OCI-LY7 (cell line): ENCODE results near the gene ZNF516. TPM values are rescaled to one million over a fixed set of nuclear protein-coding genes. Genes with fewer than 3 reads are reported as not detected.

Experiments used
- BruUV-seq: library from RNA; stranded (reverse); fragments of 400-500 nt; replicated peaks from 2 replicates; lab custom pipeline; 2021; lab: Mats Ljungman, UMichigan
- CTCF ChIA-PET: fragments of 300-600 bp; sonication (Branson Sonifier 250); formaldehyde crosslinking; loops from one replicate; lab custom pipeline; 2022; ENCODE audit warnings: antibody characterized with exemption; ENCODE audit not compliant: unreplicated experiment; lab: Charles Lee
- POLR2A ChIA-PET: fragments of 300-600 bp; sonication (Branson Sonifier 250); formaldehyde crosslinking; loops from one replicate; lab custom pipeline; 2022; ENCODE audit warnings: antibody characterized with exemption; lab: Charles Lee
- DNase-seq: peaks from one replicate; pipeline ENCODE4 v3.0.0-alpha.2; 2015; ENCODE audit warnings: low spot score
- H2AFZ ChIP-seq: fragments of 200-600 bp; sonication (generic), shearing (Covaris generic); 2 replicates; pipeline ENCODE4 v1.6.1; 2014; ENCODE audit warnings: mild to moderate bottlenecking, antibody characterized with exemption, low read length, moderate library complexity
- H3K27ac ChIP-seq: fragments of 200-600 bp; sonication (generic); 2 replicates; pipeline ENCODE4 v1.5.1; 2014; ENCODE audit warnings: mixed run types, low read depth, mild to moderate bottlenecking, moderate library complexity, low read length, inconsistent platforms; ENCODE audit not compliant: poor library complexity, severe bottlenecking
- H3K36me3 ChIP-seq: fragments of 200-600 bp; sonication (generic); 2 replicates; pipeline ENCODE4 v1.6.1; 2014; ENCODE audit warnings: mild to moderate bottlenecking, antibody characterized with exemption, low read length, moderate library complexity, mixed read lengths; ENCODE audit not compliant: insufficient read depth
- H3K4me1 ChIP-seq: fragments of 200-600 bp; sonication (generic); 2 replicates; pipeline ENCODE4 v1.5.1; 2014; ENCODE audit warnings: mild to moderate bottlenecking, low read length; ENCODE audit not compliant: insufficient read depth, poor library complexity, severe bottlenecking
- H3K4me2 ChIP-seq: fragments of 200-600 bp; sonication (generic); 2 replicates; pipeline ENCODE4 v1.6.1; 2014; ENCODE audit warnings: mild to moderate bottlenecking, low read length
- H3K4me3 ChIP-seq: fragments of 200-600 bp; sonication (generic); 2 replicates; pipeline ENCODE4 v1.5.1; 2014; ENCODE audit warnings: mild to moderate bottlenecking, low read depth, low read length; ENCODE audit not compliant: poor library complexity, severe bottlenecking
- H3K79me2 ChIP-seq: fragments of 200-600 bp; sonication (generic); 2 replicates; pipeline ENCODE4 v1.6.1; 2016; ENCODE audit warnings: low read depth, mild to moderate bottlenecking, low read length, moderate library complexity, mixed read lengths; ENCODE audit not compliant: insufficient read depth
- H3K9me2 ChIP-seq: fragments of 200-600 bp; sonication (generic); 2 replicates; pipeline ENCODE4 v1.6.1; 2016; ENCODE audit warnings: mild to moderate bottlenecking, low read length, mixed read lengths; ENCODE audit not compliant: insufficient read depth
- H3K9me3 ChIP-seq: fragments of 200-600 bp; sonication (generic); 2 replicates; pipeline ENCODE4 v1.6.1; 2014; ENCODE audit warnings: mild to moderate bottlenecking, mixed run types, low read length, mixed read lengths
- H4K20me1 ChIP-seq: fragments of 200-600 bp; sonication (generic); 2 replicates; pipeline ENCODE4 v1.6.1; 2014; ENCODE audit warnings: mild to moderate bottlenecking, antibody characterized with exemption, low read length, moderate library complexity, mixed read lengths; ENCODE audit not compliant: insufficient read depth
- CTCF ChIP-seq: fragments of 200-600 bp; sonication (generic); conservative IDR thresholded peaks from 2 replicates; pipeline ENCODE4 v1.5.1; 2014; ENCODE audit warnings: mild to moderate bottlenecking, antibody characterized with exemption, low read length, moderate library complexity, mixed read lengths
- EZH2phosphoT487 ChIP-seq: fragments of 200-600 bp; sonication (generic); IDR thresholded peaks from 2 replicates; pipeline ENCODE4 v1.6.1; 2018; ENCODE audit warnings: low read depth, borderline replicate concordance, mild to moderate bottlenecking, mixed run types, antibody characterized with exemption, low read length, moderate library complexity, mixed read lengths
- intact Hi-C: fragments of 100-400 bp; cut with micrococcal nuclease; formaldehyde crosslinking; loops from one replicate; pipeline ENCODE4 v1.10.0; 2022; ENCODE audit not compliant: unreplicated experiment
- total RNA-seq, 2 experiments: library from RNA; depleted of rRNA in 1 of 2; stranded (reverse); fragments of >200 nt in 1 of 2; shearing (Covaris generic) in 1 of 2; gene quantifications; 2 replicates each; pipeline ENCODE4 v1.2.3, GENCODE V29; 2014 to 2022

Gene ZNF516
- total RNA-seq, 2 experiments from 2014 or later, result 16.2 to 32.3 TPM

GRCh38 chr18:76530846-76531245, 35.8 kb upstream of the ZNF516 start:
- no peaks in the 10 kb centered on the region for H3K9me3 ChIP-seq
- ChIA-PET POLR2A (interaction anchor here (0.6 kb wide), 1 partner anchor 30 kb away, joined by 4 read pairs; no protein-coding TSS in a partner anchor), CTCF (no interaction called here)
- H3K27ac ChIP-seq, result no peak overlapping the region
- no peak overlapping the region for H2AFZ ChIP-seq
- H3K4me3 ChIP-seq, result no peak overlapping the region
- TF ChIP-seq EZH2phosphoT487 (no peak), CTCF (no peak)
- H3K9me2 ChIP-seq, result no peaks in the 10 kb centered on the region
- no peak for DNase-seq
- H3K79me2 ChIP-seq, result no peaks in the 10 kb centered on the region
- no peak overlapping the region for H3K4me2 ChIP-seq
- intact Hi-C loops, result no loop called here
- H3K36me3 ChIP-seq, result no peaks in the 10 kb centered on the region
- H4K20me1 ChIP-seq, result no peaks in the 10 kb centered on the region
- BruUV-seq, result no TSS peak
- H3K4me1 ChIP-seq, result no peaks in the 10 kb centered on the region

- Histone ChIP-seq H3K4me2 (no peak overlapping the region), H3K4me1 (no peaks in the 10 kb centered on the region), H3K27ac (no peak overlapping the region), H3K9me3 (no peaks in the 10 kb centered on the region), H2AFZ (no peak overlapping the region), H4K20me1 (no peaks in the 10 kb centered on the region), H3K4me3 (no peak overlapping the region), H3K9me2 (no peaks in the 10 kb centered on the region), H3K79me2 (no peaks in the 10 kb centered on the region), H3K36me3 (no peaks in the 10 kb centered on the region)
- intact Hi-C loops, result no loop called here
- BruUV-seq, result no TSS peak
- ChIA-PET POLR2A (interaction anchor here (0.6 kb wide), 1 partner anchor 30 kb away, joined by 4 read pairs; no protein-coding TSS in a partner anchor), CTCF (no interaction called here)
- TF ChIP-seq CTCF (no peak), EZH2phosphoT487 (no peak)
- no peak for DNase-seq
Observed at GRCh38 chr18:76530391-76530790, 35.3 kb upstream of the ZNF516 start.

- Histone ChIP-seq H3K9me3 (no peaks in the 10 kb centered on the region), H3K4me3 (no peak overlapping the region), H3K4me2 (no peak overlapping the region), H4K20me1 (no peaks in the 10 kb centered on the region), H3K4me1 (no peaks in the 10 kb centered on the region), H3K9me2 (no peaks in the 10 kb centered on the region), H3K79me2 (no peaks in the 10 kb centered on the region), H3K27ac (no peak overlapping the region), H3K36me3 (no peaks in the 10 kb centered on the region), H2AFZ (no peak overlapping the region)
- ChIA-PET CTCF (no interaction called here), POLR2A (no interaction called here)
- DNase-seq, result no peak
- intact Hi-C loops, result no loop called here
- no TSS peak for BruUV-seq
- TF ChIP-seq CTCF (no peak), EZH2phosphoT487 (no peak)
Observed at GRCh38 chr18:76529433-76529811, 34.4 kb upstream of the ZNF516 start.
